DMS79 treated with DMSO at 0.1 percent for 48 hours (cell line): Measurements from ENCODE around the gene FGD6.
"Not testable (repeated sequence)": the region's sequence is repeated elsewhere in the genome, so short reads cannot be mapped to it uniquely, and the experiment has no call there.

Experiments used
- DNase-seq: peaks from one replicate; lab custom pipeline; 2025; lab: John Stamatoyannopoulos, UW

FGD6 gene

DNA sequence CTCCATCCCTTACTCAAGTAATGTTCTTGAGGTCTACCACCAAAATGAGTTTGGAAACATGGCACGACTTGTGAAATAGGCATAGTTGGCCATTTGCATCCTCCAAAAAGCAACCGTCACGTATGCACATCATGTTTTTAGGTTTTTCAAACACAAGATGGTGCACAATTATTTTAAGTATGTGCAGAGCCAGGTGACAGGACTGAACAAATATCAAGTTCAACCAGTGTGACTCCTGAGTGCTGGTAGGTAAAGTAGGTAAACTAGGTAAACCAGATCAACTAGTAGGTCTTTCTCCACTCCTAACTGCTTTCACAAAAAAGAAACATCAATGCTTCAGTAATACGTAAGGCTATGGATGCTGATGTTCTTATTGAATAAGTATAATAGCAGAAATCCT, 39.1 kb downstream of the FGD6 start:
- no peak for DNase-seq

GRCh38 chr12:95177201-95177768, 40.0 kb downstream of the FGD6 start:
- DNase-seq: no peak

DNA sequence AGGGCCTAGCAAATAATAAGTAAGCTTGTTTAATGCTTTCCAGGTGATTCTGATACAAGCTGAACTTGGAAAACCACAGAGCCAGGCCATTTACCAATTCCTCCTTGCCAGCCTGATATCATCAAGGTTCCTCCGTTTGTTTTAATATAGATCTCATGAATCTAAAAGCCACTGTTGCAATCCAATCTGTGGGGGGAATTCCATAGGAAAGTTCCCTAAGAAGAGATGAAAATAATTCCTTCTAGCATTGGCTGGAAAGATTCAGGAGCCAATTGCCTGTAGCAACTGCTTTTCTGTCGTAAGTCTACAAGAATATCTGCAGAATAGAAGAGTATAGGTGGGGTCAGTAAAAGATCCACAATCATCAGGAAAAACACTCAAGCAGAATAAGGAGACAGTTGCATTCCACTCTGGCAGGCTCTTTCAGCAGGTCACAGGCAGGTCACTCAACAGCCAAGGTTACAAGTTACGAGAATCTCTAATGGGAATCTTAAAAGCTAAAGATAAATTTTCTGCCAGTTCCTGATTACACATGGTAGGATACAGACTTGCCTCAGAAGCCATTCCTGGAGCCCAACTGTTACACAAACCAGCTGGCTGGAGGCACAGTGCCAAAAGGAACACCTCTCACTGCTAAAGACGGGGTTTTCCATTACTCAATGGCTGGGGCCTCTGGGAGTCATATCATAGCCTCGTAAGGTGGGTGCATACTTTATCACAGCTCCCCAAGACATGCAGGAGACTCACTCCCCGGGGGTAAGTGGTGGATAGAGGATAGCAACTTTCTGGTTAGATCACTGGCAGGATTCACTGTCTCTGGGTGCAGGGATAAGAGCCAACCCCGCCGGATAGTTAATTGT, 43.6 kb downstream of the FGD6 start:
- DNase-seq: no peak

- no peak for DNase-seq
These were observed 47.9 kb downstream of the FGD6 start for GRCh38 chr12:95169368-95169767.

DNA sequence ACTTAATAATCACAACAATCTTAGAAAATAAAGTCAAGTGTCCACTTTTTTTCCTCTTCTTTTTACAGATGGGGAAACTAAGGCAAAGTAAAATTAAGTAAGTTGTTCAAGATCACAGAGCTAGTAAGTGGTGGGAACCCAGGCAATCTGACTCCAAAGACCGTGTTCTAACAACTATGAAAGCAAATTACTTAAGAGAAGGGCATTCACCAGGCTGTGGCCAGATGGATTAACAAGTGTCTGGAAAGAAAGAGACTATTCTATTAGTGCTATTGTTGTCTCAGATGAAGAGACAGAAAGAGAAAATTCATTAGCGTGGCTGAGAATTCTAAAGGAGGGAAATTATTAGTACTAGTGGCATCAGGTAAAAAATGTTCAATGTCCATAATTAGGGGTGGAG, 48.5 kb downstream of the FGD6 start:
- no peak for DNase-seq

GRCh38 chr12:95164656-95165055, 52.6 kb downstream of the FGD6 start:
- no peak for DNase-seq

DNA sequence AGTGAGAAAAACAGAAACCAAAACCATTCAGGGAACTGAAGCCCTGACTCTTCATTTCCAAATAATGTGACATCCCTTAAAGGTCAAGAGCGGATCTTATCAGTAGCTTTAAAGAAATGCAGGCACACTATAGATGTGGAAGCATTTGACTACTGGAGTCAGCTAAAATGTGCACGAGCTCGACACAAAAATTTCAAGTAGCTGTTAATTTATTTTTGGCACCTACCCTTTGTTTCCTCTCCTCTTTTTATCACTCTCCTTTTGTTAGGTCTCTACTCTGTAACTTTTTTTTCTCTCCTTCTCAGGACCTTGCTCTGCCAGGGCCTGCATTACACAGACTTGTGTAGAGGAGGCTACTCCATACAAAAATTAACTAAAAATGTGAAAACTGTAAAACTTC, 58.3 kb downstream of the FGD6 start:
- DNase-seq: no peak

- DNase-seq: no peak
These were observed 65.4 kb downstream of the FGD6 start for GRCh38 chr12:95151821-95152220.

- DNase-seq: no peak
These were observed 65.9 kb downstream of the FGD6 start for GRCh38 chr12:95151406-95151805.

GRCh38 chr12:95150501-95150900, 66.8 kb downstream of the FGD6 start:
- no peak for DNase-seq

- DNase-seq: no peak
These were observed 69.4 kb downstream of the FGD6 start for GRCh38 chr12:95147866-95148265.

DNA sequence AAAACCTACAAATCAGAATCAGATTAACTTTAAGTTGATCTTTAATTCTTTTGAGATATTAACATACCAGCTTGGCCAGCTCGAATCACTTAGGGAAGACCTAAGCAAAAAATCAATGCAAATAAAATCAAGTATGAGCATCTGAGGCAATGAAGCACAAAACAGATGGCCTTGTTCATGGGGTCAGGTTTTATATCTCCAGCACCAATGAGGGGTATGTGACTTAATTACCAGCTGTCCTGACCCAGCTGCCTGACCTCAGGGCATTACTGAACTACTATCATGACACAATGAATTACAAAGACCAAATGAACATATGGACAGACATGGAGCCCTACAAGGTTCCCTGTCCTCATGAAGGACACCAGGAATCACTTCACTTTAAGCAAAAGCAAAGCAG, 70.5 kb downstream of the FGD6 start:
- no peak for DNase-seq

- no peak for DNase-seq
These were observed 73.6 kb downstream of the FGD6 start for GRCh38 chr12:95143621-95144205.

DNA sequence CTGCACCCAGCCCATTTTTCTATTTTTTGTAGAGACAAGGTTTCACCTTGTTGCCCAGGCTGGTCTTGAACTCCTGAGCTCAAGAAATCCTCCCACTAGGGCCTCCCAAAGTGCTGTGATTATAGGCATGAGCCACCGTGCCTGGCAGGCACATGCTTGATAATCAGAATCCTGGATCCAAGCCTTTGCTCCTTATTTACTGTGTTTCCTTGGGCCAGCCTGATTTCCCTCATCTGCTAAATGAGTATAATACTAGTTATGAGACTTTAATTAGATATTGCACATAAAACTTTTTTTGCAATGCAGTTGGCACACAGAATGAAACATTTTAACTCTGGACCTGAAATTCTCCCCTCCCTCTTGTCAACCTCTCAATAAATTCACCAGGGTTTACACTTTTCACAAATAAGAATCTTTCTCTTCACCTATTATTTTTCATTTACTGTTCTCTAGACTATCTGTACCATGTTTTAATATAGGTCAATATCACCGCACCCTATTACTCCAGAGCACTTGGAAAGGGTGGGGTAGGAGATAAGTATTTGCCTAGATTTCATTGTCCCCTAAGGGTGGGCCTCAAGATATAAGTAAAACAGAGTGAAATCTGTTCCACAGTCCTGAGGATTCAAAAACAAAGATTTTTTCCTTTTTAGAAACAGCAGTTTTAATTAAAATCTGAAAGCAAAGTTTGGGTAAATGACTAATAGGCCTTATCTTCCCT, 74.7 kb downstream of the FGD6 start:
- DNase-seq: no peak

DNA sequence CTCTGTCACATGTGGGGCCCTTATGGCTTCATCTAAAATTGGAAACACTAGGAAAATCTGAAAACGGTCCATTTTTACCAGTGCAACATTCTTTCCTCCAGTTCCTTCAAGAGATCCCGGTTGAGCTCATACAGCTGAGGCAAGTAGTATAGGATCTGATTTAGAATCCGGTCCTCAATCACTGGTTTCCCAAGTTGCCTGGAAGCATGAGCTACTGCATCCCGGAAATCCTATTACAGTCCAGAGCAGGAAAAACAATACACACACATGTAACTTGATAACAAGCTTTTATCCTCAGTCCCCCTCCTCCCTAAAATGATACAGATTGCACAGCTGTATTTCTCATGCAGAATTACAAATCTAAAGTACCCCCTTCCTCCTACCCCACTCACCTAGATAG, 76.0 kb downstream of the FGD6 start:
- DNase-seq: no peak

DNA sequence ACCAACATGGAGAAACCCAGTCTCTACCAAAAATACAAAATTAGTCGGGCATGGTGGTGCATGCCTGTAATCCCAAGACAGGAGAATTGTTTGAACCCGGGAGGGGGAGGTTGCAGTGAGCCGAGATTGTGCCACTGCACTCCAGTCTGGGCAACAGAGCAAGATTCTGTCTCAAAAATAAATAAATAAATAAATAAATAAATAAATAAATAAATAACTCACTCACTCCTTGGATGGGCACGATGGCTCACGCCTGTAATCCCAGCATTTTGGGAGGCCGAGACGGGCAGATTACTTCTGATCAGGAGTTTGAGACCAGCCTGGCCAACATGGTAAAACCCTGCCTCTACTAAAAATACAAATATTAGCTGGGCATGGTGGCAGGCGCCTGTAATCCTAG, 79.2 kb downstream of the FGD6 start:
- not testable (repeated sequence) for DNase-seq

DNA sequence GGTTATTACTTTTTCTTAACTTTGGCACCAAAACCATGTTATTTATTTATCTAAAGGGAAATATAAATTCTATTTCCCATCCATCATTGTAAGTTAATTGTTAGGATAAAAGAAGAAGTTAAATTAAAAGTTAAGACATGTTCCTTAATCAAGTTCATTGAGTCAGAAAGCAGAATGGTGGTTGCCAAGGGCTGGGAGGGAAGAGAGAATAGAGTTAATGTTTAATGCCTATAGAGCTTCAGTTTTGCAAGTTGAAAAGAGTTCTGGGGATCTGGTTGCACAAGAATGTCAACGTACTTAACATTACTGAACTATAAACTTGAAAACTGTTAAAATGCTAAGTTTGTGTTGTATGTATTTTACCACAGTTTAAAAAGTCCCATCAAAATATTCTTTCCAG, 80.7 kb downstream of the FGD6 start:
- no peak for DNase-seq

DNA sequence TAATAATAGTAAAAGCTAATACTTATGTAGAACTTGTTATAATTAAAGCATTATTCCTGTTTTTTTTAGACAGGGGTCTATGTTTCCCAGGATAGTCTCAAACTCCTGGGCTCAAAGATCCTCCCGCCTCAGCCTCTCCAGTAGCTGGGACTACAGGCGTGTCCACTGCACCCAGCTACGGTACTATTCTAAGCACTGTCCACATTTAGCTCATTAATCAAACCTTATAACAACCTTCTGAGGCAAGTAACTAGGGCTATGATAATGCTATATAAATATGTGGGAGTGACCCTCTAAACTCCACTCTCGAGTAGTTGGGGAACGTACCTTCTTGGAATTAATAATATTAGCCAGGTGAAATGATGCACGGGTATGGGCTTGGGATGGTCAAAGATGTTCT, 83.2 kb downstream of the FGD6 start:
- DNase-seq: no peak

DNA sequence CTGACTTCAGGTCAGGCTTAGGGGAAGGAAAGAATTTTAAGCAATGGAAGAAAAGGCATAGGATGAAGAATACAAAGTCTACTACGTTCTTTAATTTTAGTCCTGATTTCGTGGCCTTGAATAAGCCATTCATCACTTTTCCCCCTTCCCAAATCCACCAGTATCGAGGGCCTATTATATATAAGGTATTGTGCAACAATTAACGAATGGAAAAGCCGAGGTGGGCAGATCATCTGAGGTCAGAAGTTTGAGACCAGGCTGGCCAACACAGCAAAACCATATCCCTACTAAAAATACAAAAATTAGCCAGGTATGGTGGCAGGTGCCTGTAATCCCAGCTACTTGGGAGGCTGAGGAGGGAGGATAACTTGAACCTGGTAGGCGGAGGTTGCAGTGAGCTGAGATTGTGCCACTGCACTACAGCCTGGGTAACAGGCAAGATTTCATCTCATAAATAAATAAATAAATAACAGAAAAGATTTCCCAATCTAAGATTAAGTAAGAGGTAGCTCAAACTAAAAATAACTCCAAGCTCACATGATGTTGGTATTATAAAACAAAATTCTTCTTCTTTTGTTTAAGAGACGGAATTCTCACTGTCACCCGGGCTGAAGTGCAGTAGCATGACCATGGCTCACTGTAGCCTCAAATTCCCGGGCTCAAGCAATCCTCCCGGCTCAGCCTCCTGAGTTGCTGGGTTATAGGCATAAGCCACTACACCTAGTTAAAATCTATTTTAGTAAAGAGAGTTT, 85.5 kb downstream of the FGD6 start:
- DNase-seq: no peak

GRCh38 chr12:95130096-95130495, 87.2 kb downstream of the FGD6 start:
- no peak for DNase-seq

DNA sequence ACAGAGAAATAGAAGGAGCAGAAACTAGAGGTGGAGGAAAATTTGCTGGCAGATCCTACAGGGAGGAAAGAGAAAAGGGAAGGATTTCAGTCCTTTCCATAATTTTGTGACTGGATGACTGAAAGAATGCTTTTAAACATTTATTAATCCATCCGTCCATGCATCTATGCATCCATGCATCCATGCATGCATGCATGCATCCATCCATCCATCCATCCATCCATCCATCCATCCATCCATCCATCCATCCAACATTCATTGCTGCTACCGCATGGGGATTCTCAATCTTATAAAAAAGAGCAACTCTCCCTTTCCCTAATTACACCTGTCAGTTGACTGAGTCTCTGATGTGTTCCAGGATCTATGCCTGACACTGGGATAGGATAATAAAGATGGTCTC, 88.2 kb downstream of the FGD6 start:
- no peak for DNase-seq

GRCh38 chr12:95126736-95127135, 90.5 kb downstream of the FGD6 start:
- DNase-seq: no peak
